GM19372 (cell line): ENCODE results near the gene IGFN1.

ENCODE experiments used
- ATAC-seq: cut with Tn5 transposase; IDR thresholded peaks from one replicate; pipeline ENCODE4 v1.9.1; 2021; ENCODE audit warnings: mild to moderate bottlenecking, low read depth, moderate library complexity; ENCODE audit not compliant: unreplicated experiment

IGFN1 gene

GRCh38 chr1:201184307-201185122 is 6.1 kb upstream of the IGFN1 start:
- no peak for ATAC-seq

GRCh38 chr1:201185123-201185453 is 5.5 kb upstream of the IGFN1 start:
- ATAC-seq = no peak

- ATAC-seq = no peak
These were observed 5.0 kb upstream of the IGFN1 start for GRCh38 chr1:201185527-201186128.

GRCh38 chr1:201186192-201186591 is 4.4 kb upstream of the IGFN1 start:
- ATAC-seq = no peak

GRCh38 chr1:201189085-201189484 is 1.5 kb upstream of the IGFN1 start:
- no peak for ATAC-seq

GRCh38 chr1:201190005-201190404 is 619 bp upstream of the IGFN1 start:
- no peak for ATAC-seq

GRCh38 chr1:201191653-201192260 is 1.1 kb downstream of the IGFN1 start:
- no peak for ATAC-seq

- ATAC-seq = no peak
These were observed 1.7 kb downstream of the IGFN1 start for GRCh38 chr1:201192261-201192788.

GRCh38 chr1:201194046-201194445 is 3.4 kb downstream of the IGFN1 start:
- no peak for ATAC-seq

- no peak for ATAC-seq
These were observed 8.0 kb downstream of the IGFN1 start for GRCh38 chr1:201198598-201198997.

- ATAC-seq = no peak
These were observed 14.4 kb downstream of the IGFN1 start for GRCh38 chr1:201205036-201205435.

GRCh38 chr1:201206176-201206575 is 15.6 kb downstream of the IGFN1 start:
- ATAC-seq = no peak

- no peak for ATAC-seq
These were observed 16.4 kb downstream of the IGFN1 start for GRCh38 chr1:201207046-201207445.

- ATAC-seq = no peak
These were observed 17.6 kb downstream of the IGFN1 start for GRCh38 chr1:201208236-201208635.

GRCh38 chr1:201212056-201212455 is 21.4 kb downstream of the IGFN1 start:
- ATAC-seq = no peak

GRCh38 chr1:201212461-201213055 is 21.9 kb downstream of the IGFN1 start:
- no peak for ATAC-seq

GRCh38 chr1:201213106-201213770 is 22.6 kb downstream of the IGFN1 start:
- ATAC-seq = no peak

- ATAC-seq = no peak
These were observed 23.3 kb downstream of the IGFN1 start for GRCh38 chr1:201213926-201214325.

- ATAC-seq = no peak
These were observed 23.8 kb downstream of the IGFN1 start for GRCh38 chr1:201214461-201214860.

GRCh38 chr1:201214886-201215285 is 24.3 kb downstream of the IGFN1 start:
- ATAC-seq = no peak
